Posterior cingulate gyrus (tissue), 11 donors: ENCODE data around the gene THSD7A.

ENCODE experiments used
- DNase-seq, 10 donors: peaks; one replicate each; pipeline versions ENCODE4 v3.0.0 to v3.0.0-alpha.2; 2020 to 2021; ENCODE audit warnings: mixed read lengths in 3 of 10
- intact Hi-C: fragments of 100-400 bp; cut with DNase I; formaldehyde crosslinking; loops from one replicate; pipeline ENCODE4 v1.15.1; 2023

THSD7A gene

DNA sequence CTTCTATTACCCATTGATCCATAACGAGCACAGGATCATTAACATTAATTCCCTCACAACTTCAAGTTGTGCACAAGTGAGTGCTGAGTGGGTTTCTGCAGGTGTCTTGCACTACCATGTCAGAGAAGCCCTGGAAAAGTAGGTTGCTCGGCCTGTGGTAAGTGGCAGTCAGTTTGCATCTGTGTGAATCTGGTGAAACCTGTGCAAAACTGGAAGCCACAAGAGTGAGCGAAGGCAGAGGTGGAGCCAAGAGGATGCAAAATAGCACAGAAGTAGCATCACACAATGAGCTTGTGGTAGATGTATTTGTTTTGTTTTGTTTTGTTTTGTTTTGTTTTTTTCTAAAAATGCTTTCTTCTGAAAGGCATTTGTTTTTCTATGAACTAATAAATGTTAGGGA lies 181.5 kb downstream of the THSD7A start:
- intact Hi-C loops, result no loop called here

GRCh38 chr7:11650030-11650429 lies 182.0 kb downstream of the THSD7A start:
- intact Hi-C loops, result no loop called here
- no peak for DNase-seq

More for the DNA sequence above, 181.5 kb downstream of the THSD7A start:
- DNase-seq, result peak in 1 of 10 donors; percentile 55

- intact Hi-C loops, result no loop called here
- no peak for DNase-seq
Measured at GRCh38 chr7:11648980-11649379, 183.0 kb downstream of the THSD7A start.

GRCh38 chr7:11648101-11648500 lies 183.9 kb downstream of the THSD7A start:
- no peak for DNase-seq
- intact Hi-C loops, result no loop called here

- no peak for DNase-seq
- intact Hi-C loops, result no loop called here
Measured at GRCh38 chr7:11642841-11643240, 189.2 kb downstream of the THSD7A start.

DNA sequence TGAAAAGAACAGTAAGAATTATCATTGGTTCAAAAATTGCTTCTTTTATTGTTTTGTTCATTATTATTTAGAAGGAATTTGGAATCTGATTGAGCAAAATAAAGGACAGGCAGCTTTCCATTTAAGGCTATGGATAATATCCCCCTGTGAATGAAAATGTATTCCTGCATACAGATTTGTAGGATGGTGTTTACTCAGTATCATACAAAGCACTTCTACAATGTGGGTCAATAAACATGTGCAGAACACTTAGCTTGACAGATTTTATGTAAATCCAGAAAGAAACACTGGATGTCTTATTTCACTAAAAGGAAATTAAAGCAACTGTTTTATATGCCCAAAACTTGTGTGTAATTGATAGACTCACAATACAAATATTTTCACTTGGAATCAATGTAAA lies 189.7 kb downstream of the THSD7A start:
- intact Hi-C loops, result no loop called here
- no peak for DNase-seq

- intact Hi-C loops, result no loop called here
- DNase-seq, result no peak
Measured at GRCh38 chr7:11638011-11638774, 193.8 kb downstream of the THSD7A start.

DNA sequence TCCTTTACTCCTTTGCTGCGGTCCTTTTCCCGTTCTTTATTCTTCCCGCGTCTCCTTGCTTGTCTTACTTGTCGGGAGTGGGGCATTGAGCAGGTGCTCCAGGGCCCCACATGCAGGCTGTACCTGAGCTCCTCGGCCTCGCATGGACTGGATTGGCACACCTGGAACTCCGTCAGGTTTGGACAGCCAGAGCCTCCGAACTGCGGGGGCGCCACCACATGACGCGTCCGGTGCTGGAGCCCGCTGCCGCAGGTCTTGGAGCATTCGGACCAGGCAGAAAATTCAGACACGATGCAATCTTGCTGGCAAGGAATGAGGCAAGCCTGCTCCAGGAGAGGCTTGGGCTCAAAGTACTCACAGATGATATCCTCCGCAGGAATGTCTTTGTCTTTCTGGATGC lies 195.7 kb downstream of the THSD7A start:
- intact Hi-C loops, result no loop called here
- DNase-seq, result peak in 3 of 10 donors; percentile 59 to 72 (median 66)

DNA sequence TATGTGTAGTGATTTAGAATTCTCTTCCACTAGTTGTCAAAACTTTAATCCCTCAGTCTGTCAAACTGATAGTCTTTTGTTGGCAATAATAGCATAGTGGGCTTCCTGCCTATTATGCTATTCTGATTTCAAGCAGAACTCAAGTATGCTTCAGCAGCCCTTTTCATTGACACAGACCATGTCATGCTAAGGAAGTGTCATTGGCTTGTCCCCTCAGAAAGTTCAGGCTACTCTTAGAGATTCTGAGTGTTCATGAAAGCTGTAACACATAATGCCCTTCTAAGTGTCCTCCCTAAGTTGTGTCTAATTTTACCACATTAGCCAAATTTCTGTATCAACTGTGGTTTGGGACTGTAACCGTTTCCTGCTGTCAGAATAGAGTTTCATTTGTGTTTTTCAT lies 198.7 kb downstream of the THSD7A start:
- intact Hi-C loops, result no loop called here
- DNase-seq, result no peak

- intact Hi-C loops, result no loop called here
- no peak for DNase-seq
Measured at GRCh38 chr7:11630355-11630754, 201.6 kb downstream of the THSD7A start.

- no peak for DNase-seq
- intact Hi-C loops, result no loop called here
Measured at GRCh38 chr7:11625669-11626068, 206.3 kb downstream of the THSD7A start.

- intact Hi-C loops, result no loop called here
- no peak for DNase-seq
Measured at GRCh38 chr7:11623093-11623678, 208.8 kb downstream of the THSD7A start.

GRCh38 chr7:11620406-11621253 lies 211.4 kb downstream of the THSD7A start:
- no peak for DNase-seq
- intact Hi-C loops, result no loop called here

DNA sequence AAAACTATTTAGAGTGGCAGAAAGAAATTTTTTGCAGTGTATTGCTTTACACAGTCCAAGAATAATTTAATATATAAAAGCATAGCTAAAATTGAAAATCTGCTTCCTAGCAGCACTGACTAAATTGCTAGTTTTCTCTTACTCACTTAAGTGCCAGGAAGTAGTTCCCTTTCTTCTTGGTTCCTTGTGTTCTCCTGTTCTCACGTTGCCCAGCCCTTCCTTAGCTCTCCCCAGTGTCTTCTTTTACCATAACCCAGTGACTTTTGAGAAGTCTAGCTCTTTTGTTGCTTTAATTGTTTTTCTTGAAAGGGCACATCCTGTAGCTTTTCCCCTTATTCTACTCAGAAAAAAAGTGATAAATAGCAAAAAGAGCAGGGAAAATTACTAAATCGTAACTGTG lies 215.5 kb downstream of the THSD7A start:
- DNase-seq, result no peak
- intact Hi-C loops, result no loop called here

DNA sequence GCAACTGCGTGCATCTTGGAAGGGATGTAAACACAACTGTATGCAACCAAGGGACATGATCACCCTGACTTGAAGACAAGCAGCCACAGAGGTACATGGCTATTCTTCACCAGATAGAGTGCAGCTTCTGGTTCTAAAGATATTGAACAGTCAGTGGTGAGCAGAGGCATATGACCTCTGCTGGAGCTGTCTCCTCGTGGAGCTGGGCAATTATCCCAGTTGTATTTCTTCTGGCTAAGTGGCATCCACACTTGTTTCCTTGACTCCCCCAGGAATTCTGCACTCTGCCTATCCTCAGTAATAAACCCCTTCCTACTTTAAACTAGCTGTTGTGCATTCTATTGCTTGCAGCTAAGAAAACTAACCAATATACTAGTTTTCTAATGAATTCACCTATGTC lies 216.8 kb downstream of the THSD7A start:
- DNase-seq, result no peak
- intact Hi-C loops, result no loop called here

- DNase-seq, result no peak
- intact Hi-C loops, result no loop called here
Measured at GRCh38 chr7:11613292-11613930, 218.6 kb downstream of the THSD7A start.

DNA sequence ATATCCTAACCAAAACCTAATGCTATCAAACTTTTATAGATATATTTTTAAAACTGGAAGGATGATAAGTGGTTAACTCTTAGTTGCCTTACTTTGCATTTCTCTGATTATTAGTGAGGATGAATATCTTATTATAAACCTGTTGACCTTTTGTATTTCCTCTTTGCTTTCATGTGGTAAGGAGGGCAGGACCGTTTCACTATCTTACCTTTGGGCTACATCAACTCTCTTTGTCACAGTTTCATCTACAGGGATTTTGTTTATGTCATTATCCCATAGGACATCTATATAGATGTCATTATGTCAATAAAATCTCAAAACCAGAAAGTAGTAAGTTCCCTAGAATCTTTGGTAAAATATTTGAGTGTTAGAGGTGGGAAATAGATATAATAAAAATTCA lies 219.3 kb downstream of the THSD7A start:
- DNase-seq, result no peak
- intact Hi-C loops, result no loop called here

- intact Hi-C loops, result no loop called here
- DNase-seq, result no peak
Measured at GRCh38 chr7:11609096-11609670, 222.8 kb downstream of the THSD7A start.

- DNase-seq, result peak in 1 of 10 donors; percentile 44
- intact Hi-C loops, result no loop called here
Measured at GRCh38 chr7:11607686-11608085, 224.3 kb downstream of the THSD7A start.

- intact Hi-C loops, result no loop called here
- no peak for DNase-seq
Measured at GRCh38 chr7:11605749-11606148, 226.2 kb downstream of the THSD7A start.

DNA sequence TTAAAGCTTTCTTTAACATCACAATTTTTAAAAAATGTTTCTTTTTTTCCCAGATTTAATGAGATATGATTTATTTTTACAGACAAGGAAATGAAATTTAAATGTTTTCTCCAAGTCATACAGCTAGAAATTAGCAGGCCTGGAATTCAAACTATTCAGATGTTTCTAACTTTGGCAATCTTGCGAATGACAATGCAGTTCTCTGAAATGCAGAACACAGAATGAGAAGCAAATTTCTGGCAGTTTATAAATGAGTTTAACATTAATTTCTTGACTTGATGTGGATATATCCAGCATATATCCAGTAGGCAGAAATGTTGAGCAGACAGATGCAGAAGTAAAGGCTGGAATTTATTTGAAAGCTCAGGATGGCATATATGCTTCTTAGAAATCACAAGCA lies 227.5 kb downstream of the THSD7A start:
- intact Hi-C loops, result no loop called here
- DNase-seq, result no peak
